Measurements from ENCODE around the gene GABRG3. TPM values are rescaled to one million over a fixed set of nuclear protein-coding genes. Genes with fewer than 3 reads are reported as not detected.
A peak's percentile ranks its signal among the peaks of the same experiment; 100 is the strongest.

The GABRG3 gene
- total RNA-seq, 4 donors from 2014 or later = not detected

DNA sequence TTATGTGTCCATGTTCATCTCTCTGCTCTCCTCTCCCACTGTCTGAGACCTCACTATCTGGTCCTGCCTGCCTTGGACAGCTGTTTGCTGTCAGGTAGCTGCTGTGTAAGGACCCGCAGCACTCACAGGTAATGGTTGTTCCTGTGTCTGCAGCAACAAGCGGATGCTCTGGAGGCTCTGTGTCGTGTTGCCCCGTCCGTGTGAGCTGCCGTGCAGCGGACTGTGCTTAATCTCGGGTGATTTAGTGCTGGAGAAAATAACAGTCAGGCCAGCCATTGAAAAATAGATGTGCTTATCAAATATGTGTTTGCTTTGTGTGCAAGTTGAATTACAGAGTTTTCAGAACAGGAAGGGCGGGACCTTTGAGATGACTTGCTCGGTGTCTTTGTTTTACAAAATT, 121.4 kb downstream of the GABRG3 start:
- no peak overlapping the region for H3K4me3 ChIP-seq
- no peak overlapping the region for H3K27ac ChIP-seq (replicated peaks in 1 of 4)
- DNase-seq (ENCODE audit: extremely low spot score) = peak; percentile 55
- no peaks in the 10 kb centered on the region for H3K27me3 ChIP-seq
- 89% methylated on average over 10 of the region's 10 CpGs for WGBS
- TF ChIP-seq CTCF (IDR thresholded peaks at IDR 0.05) = no peak
- TF ChIP-seq EP300 (IDR thresholded peaks at IDR 0.05) = no peak
- no peak for TF ChIP-seq POLR2AphosphoS5 (IDR thresholded peaks at IDR 0.05)
- no peak for TF ChIP-seq POLR2A (IDR thresholded peaks at IDR 0.05; ENCODE audit: low read depth)
- peaks cover 0 to 11% (median 8%) of the 10 kb centered on the region in 4 donors for H3K9me3 ChIP-seq
- peaks cover 0 to 27% (median 18%) of the 10 kb centered on the region in 4 donors for H3K4me1 ChIP-seq
- intact Hi-C loops (cut with DNase I) = no loop called here
- no peaks in the 10 kb centered on the region for H3K36me3 ChIP-seq

- no peak for DNase-seq (ENCODE audit: extremely low spot score)
- peaks cover 0 to 27% (median 18%) of the 10 kb centered on the region in 4 donors for H3K4me1 ChIP-seq
- no peak overlapping the region for H3K27ac ChIP-seq (replicated peaks in 1 of 4)
- 44% methylated on average over 1 of the region's 1 CpG for WGBS
- H3K27me3 ChIP-seq = no peaks in the 10 kb centered on the region
- H3K36me3 ChIP-seq = no peaks in the 10 kb centered on the region
- H3K9me3 ChIP-seq = peaks cover 0 to 7% (median 5%) of the 10 kb centered on the region in 4 donors
- intact Hi-C loops (cut with DNase I) = no loop called here
- no peak overlapping the region for H3K4me3 ChIP-seq
- TF ChIP-seq CTCF (IDR thresholded peaks at IDR 0.05) = no peak
- TF ChIP-seq EP300 (IDR thresholded peaks at IDR 0.05) = no peak
Observed at GRCh38 chr15:27094235-27094634, 123.3 kb downstream of the GABRG3 start.

DNA sequence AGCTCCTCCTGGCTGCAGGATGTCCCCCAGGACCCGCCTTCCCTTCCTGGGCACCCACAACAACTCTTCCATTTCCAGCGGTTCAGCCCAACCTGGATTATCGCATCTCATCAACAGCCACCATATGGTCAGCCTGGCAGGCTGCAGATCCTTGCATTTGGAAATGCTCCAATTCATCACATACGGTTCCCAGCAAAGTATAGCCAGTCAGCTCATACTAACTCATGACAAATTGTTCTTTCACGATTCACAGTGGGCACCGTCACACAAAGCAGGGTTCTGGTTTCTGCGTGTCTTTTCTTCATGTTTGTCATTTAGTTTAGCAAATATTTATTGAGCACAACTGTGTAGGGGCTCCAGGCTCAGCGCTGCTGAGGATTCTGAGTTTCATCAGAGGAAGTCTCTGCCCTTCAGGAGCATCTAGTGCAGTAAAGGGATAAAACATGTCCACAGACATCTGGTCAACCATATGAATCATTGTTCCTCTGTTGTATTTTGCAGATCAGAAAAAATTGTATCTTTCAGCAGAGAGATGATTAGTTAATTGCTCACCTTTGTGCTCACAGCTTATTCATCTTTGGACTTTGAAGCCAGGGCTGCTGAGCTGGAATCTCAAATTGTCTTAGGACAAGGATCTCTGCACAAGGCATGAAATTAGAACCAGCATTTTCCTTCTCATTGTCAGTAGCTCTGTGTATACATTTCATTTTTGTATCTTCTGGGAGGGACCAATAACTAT, 125.1 kb downstream of the GABRG3 start:
- Histone ChIP-seq H3K4me3 (no peak overlapping the region), H3K27ac (replicated peaks in 1 of 4) (no peak overlapping the region), H3K4me1 (peaks cover 0 to 27% (median 18%) of the 10 kb centered on the region in 4 donors), H3K27me3 (no peaks in the 10 kb centered on the region), H3K9me3 (no peaks in the 10 kb centered on the region), H3K36me3 (no peaks in the 10 kb centered on the region)
- WGBS = 28% methylated on average over 8 of the region's 8 CpGs
- DNase-seq (ENCODE audit: extremely low spot score) = peak; percentile 64
- intact Hi-C loops (cut with DNase I) = no loop called here
- TF ChIP-seq EP300 (IDR thresholded peaks at IDR 0.05) = no peak
- TF ChIP-seq CTCF (IDR thresholded peaks at IDR 0.05) = no peak

GRCh38 chr15:27097506-27097905, 126.5 kb downstream of the GABRG3 start:
- Histone ChIP-seq H3K4me3 (no peak overlapping the region), H3K36me3 (no peaks in the 10 kb centered on the region), H3K4me1 (peaks cover 0 to 27% (median 18%) of the 10 kb centered on the region in 4 donors), H3K27ac (replicated peaks in 1 of 4) (no peak overlapping the region), H3K9me3 (no peaks in the 10 kb centered on the region), H3K27me3 (no peaks in the 10 kb centered on the region)
- 91% methylated on average over 3 of the region's 3 CpGs for WGBS
- DNase-seq (ENCODE audit: extremely low spot score) = peak; percentile 81
- intact Hi-C loops (cut with DNase I) = no loop called here
- TF ChIP-seq CTCF (IDR thresholded peaks at IDR 0.05) = no peak
- no peak for TF ChIP-seq EP300 (IDR thresholded peaks at IDR 0.05)
- TF ChIP-seq POLR2AphosphoS5 (IDR thresholded peaks at IDR 0.05) = no peak
- TF ChIP-seq POLR2A (IDR thresholded peaks at IDR 0.05; ENCODE audit: low read depth) = no peak

DNA sequence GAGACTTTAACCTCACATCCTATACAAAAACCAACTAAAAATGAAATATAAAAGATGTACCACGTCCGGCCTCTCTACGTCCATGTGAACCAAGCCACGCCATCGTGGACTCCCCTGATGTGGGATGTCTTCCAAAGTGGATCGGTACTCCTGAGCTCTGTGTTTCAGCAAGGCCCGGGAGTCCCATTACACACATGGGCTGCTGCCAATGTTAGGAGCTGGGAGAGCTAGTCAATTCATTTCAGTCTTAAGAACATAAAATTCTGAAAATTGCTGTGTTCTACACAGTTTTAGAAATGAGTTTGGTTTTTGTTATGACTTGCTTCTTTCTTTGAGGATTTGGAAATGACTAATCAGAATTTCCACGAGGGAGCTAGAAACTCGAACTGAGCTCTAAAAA, 131.0 kb downstream of the GABRG3 start:
- Histone ChIP-seq H3K27me3 (no peaks in the 10 kb centered on the region), H3K4me3 (no peak overlapping the region), H3K9me3 (no peaks in the 10 kb centered on the region), H3K36me3 (no peaks in the 10 kb centered on the region), H3K27ac (replicated peaks in 1 of 4) (no peak overlapping the region), H3K4me1 (no peaks in the 10 kb centered on the region)
- WGBS = 79% methylated on average over 9 of the region's 9 CpGs
- DNase-seq (ENCODE audit: extremely low spot score) = no peak
- intact Hi-C loops (cut with DNase I) = no loop called here
- TF ChIP-seq CTCF (IDR thresholded peaks at IDR 0.05) (no peak), EP300 (IDR thresholded peaks at IDR 0.05) (no peak), POLR2AphosphoS5 (IDR thresholded peaks at IDR 0.05) (no peak), POLR2A (IDR thresholded peaks at IDR 0.05; ENCODE audit: low read depth) (no peak)
